ENCODE measurements around the gene ATXN7L1.

DNA sequence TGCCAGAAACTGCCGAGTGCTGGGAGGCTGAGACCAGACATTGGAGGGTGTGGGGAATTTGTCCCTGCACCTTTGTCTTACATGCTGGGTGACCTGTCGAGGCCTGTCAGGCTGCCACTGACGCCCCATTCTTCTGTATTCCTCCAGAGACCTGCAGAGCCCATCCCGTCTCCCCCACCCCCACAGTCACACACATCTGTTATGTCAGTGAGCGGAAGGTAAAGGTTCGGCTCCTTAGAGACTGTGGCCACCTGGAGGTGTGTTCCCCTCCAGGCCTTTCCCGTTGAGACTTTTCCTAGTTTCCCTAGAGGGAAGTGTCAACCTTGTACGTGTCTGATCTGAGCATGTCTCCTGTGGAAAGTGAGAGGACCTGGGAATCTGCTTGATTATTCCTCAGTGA is 84.5 kb downstream of the ATXN7L1 start:
- no peak for TF ChIP-seq POLR2A (IDR thresholded peaks at IDR 0.05)
- TF ChIP-seq, protein P1, sequence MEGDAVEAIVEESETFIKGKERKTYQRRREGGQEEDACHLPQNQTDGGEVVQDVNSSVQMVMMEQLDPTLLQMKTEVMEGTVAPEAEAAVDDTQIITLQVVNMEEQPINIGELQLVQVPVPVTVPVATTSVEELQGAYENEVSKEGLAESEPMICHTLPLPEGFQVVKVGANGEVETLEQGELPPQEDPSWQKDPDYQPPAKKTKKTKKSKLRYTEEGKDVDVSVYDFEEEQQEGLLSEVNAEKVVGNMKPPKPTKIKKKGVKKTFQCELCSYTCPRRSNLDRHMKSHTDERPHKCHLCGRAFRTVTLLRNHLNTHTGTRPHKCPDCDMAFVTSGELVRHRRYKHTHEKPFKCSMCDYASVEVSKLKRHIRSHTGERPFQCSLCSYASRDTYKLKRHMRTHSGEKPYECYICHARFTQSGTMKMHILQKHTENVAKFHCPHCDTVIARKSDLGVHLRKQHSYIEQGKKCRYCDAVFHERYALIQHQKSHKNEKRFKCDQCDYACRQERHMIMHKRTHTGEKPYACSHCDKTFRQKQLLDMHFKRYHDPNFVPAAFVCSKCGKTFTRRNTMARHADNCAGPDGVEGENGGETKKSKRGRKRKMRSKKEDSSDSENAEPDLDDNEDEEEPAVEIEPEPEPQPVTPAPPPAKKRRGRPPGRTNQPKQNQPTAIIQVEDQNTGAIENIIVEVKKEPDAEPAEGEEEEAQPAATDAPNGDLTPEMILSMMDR (IDR thresholded peaks at IDR 0.05): no peak

Measured in Peyer's patch (tissue), 4 donors.